PC-9 (cell line): ENCODE data around the gene KCNK7. TPM values are rescaled to one million over a fixed set of nuclear protein-coding genes. Genes with fewer than 3 reads are reported as not detected.

Experiments used
- BruUV-seq: library from RNA; stranded (reverse); fragments of 400-500 nt; replicated peaks from 2 replicates; lab custom pipeline; 2021; lab: Mats Ljungman, UMichigan
- CTCF ChIA-PET: fragments of 300-600 bp; sonication (Branson Sonifier 250); formaldehyde crosslinking; loops from one replicate; lab custom pipeline; 2022; ENCODE audit warnings: antibody characterized with exemption; lab: Charles Lee
- POLR2A ChIA-PET: fragments of 300-600 bp; sonication (Branson Sonifier 250); formaldehyde crosslinking; loops from one replicate; lab custom pipeline; 2022; ENCODE audit warnings: antibody characterized with exemption; ENCODE audit not compliant: unreplicated experiment; lab: Charles Lee
- DNase-seq, 2 experiments: peaks; one replicate each; pipeline versions ENCODE4 v3.0.0 to v3.0.0-alpha.2; 2015 to 2022; ENCODE audit warnings: mixed read lengths in 1 of 2
- H2AFZ ChIP-seq: fragments of 200-600 bp; sonication (generic); 2 replicates; pipeline ENCODE4 v1.8.1; 2017; ENCODE audit warnings: antibody characterized with exemption
- H3F3A ChIP-seq: fragments of 200-600 bp; sonication (generic); 2 replicates; pipeline ENCODE4 v1.8.1; 2017; ENCODE audit warnings: antibody characterized with exemption, mild to moderate bottlenecking, low read depth; ENCODE audit not compliant: insufficient read depth
- H3K27ac ChIP-seq: fragments of 200-600 bp; sonication (generic); 2 replicates; pipeline ENCODE4 v1.6.1; 2016; ENCODE audit warnings: mixed run types
- H3K27me3 ChIP-seq: fragments of 200-600 bp; sonication (generic); 2 replicates; pipeline ENCODE4 v1.6.1; 2016; ENCODE audit warnings: low read depth, mixed run types; ENCODE audit not compliant: insufficient read depth
- H3K36me3 ChIP-seq: fragments of 200-600 bp; sonication (generic); 2 replicates; pipeline ENCODE4 v1.6.1; 2016; ENCODE audit warnings: low read depth, mixed run types
- H3K4me1 ChIP-seq: fragments of 200-600 bp; sonication (generic); replicated peaks from 2 replicates; pipeline ENCODE4 v1.6.1; 2016; ENCODE audit warnings: mixed run types; ENCODE audit not compliant: insufficient read depth
- H3K4me2 ChIP-seq: fragments of 200-600 bp; sonication (generic); 2 replicates; pipeline ENCODE4 v1.6.1; 2017; ENCODE audit warnings: mixed run types
- H3K4me3 ChIP-seq: fragments of 200-600 bp; sonication (generic); 2 replicates; pipeline ENCODE4 v1.6.1; 2016; ENCODE audit warnings: mixed run types
- H3K79me2 ChIP-seq: fragments of 200-600 bp; sonication (generic); 2 replicates; pipeline ENCODE4 v1.6.1; 2017; ENCODE audit warnings: low read depth, mixed run types
- H3K9me2 ChIP-seq: fragments of 200-600 bp; sonication (generic); 2 replicates; pipeline ENCODE4 v1.8.1; 2017; ENCODE audit warnings: mild to moderate bottlenecking; ENCODE audit not compliant: insufficient read depth
- H3K9me3 ChIP-seq: fragments of 200-600 bp; sonication (generic); 2 replicates; pipeline ENCODE4 v1.8.1; 2016; ENCODE audit warnings: low read depth; ENCODE audit not compliant: insufficient read depth
- H4K20me1 ChIP-seq: fragments of 200-600 bp; sonication (generic); 2 replicates; pipeline ENCODE4 v1.8.1; 2017; ENCODE audit not compliant: insufficient read depth
- CTCF ChIP-seq: fragments of 200-600 bp; sonication (generic); conservative IDR thresholded peaks from 2 replicates; pipeline ENCODE4 v1.6.1; 2017; ENCODE audit warnings: mixed run types, antibody characterized with exemption, mild to moderate bottlenecking, moderate library complexity
- EZH2 ChIP-seq: fragments of 200-600 bp; sonication (generic); IDR thresholded peaks from 2 replicates; pipeline ENCODE4 v1.8.0; 2017; ENCODE audit warnings: antibody characterized with exemption, low read depth
- intact Hi-C: fragments of 100-400 bp; cut with micrococcal nuclease; formaldehyde crosslinking; loops from one replicate; pipeline ENCODE4 v1.10.0; 2022; ENCODE audit not compliant: unreplicated experiment
- total RNA-seq: library from RNA; stranded (reverse); gene quantifications from 2 replicates; pipeline ENCODE4 v1.2.3, GENCODE V29; 2021

KCNK7 gene
- total RNA-seq, 1 experiment from 2014 or later, result not detected

- TF ChIP-seq CTCF (peak; percentile 57), EZH2 (no peak)
- ChIA-PET CTCF (interaction anchor here (0.7 to 3.4 kb wide), 4 partner anchors 11 to 29 kb away, joined by 3 to 25 read pairs (median 6); no protein-coding TSS in a partner anchor), POLR2A (interaction anchor here (0.5 to 1.2 kb wide), 13 partner anchors 11 to 1161 kb away, joined by 3 to 13 read pairs (median 4); partner anchors contain the start of genes EFEMP2, LTBP3 and SIPA1)
- peak; percentile 98 to 99 for DNase-seq
- peaks cover 5% of the 10 kb centered on the region; the same call in 1 of the 2 replicates for H3K36me3 ChIP-seq
- H4K20me1 ChIP-seq, result no peaks in the 10 kb centered on the region
- H3F3A ChIP-seq, result peaks cover 73% of the 10 kb centered on the region
- peak within 1 kb of the TSS; percentile 96 for H3K4me2 ChIP-seq
- H3K27me3 ChIP-seq, result no peaks in the 10 kb centered on the region
- intact Hi-C loops, result loop anchor here (1.0 to 5.0 kb wide), 12 partner anchors 10 to 482 kb away; partner anchors contain the start of genes CST6, KAT5, NEAT1 and PCNX3
- H3K9me3 ChIP-seq, result no peaks in the 10 kb centered on the region
- peaks cover 60% of the 10 kb centered on the region for H3K79me2 ChIP-seq
- H3K4me1 ChIP-seq, result peaks cover 54% of the 10 kb centered on the region
- H2AFZ ChIP-seq, result peak within 1 kb of the TSS; percentile 95
- H3K4me3 ChIP-seq, result peak within 1 kb of the TSS; percentile 73
- BruUV-seq, result TSS peak; percentile 31
- H3K27ac ChIP-seq, result peak within 1 kb of the TSS; percentile 68
- H3K9me2 ChIP-seq, result no peaks in the 10 kb centered on the region
These were observed 25.4 kb downstream of the KCNK7 start, which contains the start of gene ZNRD2 for GRCh38 chr11:65569973-65570918. Gene ZNRD2 (plus strand): TSS chr11:65570477. CDS start chr11:65570492, 15 bp downstream.

- Histone ChIP-seq H3K9me2 (no peaks in the 10 kb centered on the region), H3K4me2 (peak overlapping the region; percentile 96), H3K9me3 (no peaks in the 10 kb centered on the region), H3K4me1 (peaks cover 45% of the 10 kb centered on the region), H3K27me3 (no peaks in the 10 kb centered on the region), H3K36me3 (peaks cover 5% of the 10 kb centered on the region; the same call in 1 of the 2 replicates), H3F3A (peaks cover 66% of the 10 kb centered on the region), H4K20me1 (no peaks in the 10 kb centered on the region), H2AFZ (peak overlapping the region; percentile 95), H3K27ac (peak overlapping the region; percentile 68), H3K79me2 (peaks cover 60% of the 10 kb centered on the region), H3K4me3 (peak overlapping the region; percentile 73)
- CTCF ChIA-PET, result interaction anchor here (2.0 to 3.4 kb wide), 2 partner anchors 10 to 28 kb away, joined by 8 to 25 read pairs; no protein-coding TSS in a partner anchor
- intact Hi-C loops, result no loop called here
- POLR2A ChIA-PET, result interaction anchor here (0.5 to 1.2 kb wide), 7 partner anchors 10 to 349 kb away, joined by 3 to 16 read pairs (median 10); no protein-coding TSS in a partner anchor
- TF ChIP-seq CTCF (no peak), EZH2 (no peak)
- BruUV-seq, result TSS peak; percentile 50
- DNase-seq, result no peak
These were observed 26.2 kb downstream of the KCNK7 start for GRCh38 chr11:65569164-65569972.
